HCT116 (cell line): ENCODE measurements around the gene RAB40C. TPM values are rescaled to one million over a fixed set of nuclear protein-coding genes. Genes with fewer than 3 reads are reported as not detected.
A peak's percentile ranks its signal among the peaks of the same experiment; 100 is the strongest.

Experiments used
- ATAC-seq: fragments of 200-7000 bp; cut with Tn5 transposase; 2 replicates; pipeline ENCODE4 v1.9.1; 2020; ENCODE audit warnings: mild to moderate bottlenecking, moderate library complexity
- BruUV-seq: library from RNA; stranded (reverse); fragments of 400-500 nt; replicated peaks from 2 replicates; lab custom pipeline; 2021; lab: Mats Ljungman, UMichigan
- CTCF ChIA-PET: fragments of 300-600 bp; sonication (Branson Sonifier 250); formaldehyde crosslinking; loops from one replicate; lab custom pipeline; 2021; ENCODE audit warnings: antibody characterized with exemption; lab: Charles Lee
- POLR2A ChIA-PET: fragments of 300-600, 350-600 bp; sonication (Branson Sonifier 250); formaldehyde crosslinking; loops from one replicate; lab custom pipeline; 2021; ENCODE audit warnings: antibody characterized with exemption; lab: Charles Lee
- RAD21 ChIA-PET, 2 experiments: fragments of 300-600 bp; sonication (Branson Sonifier 250); formaldehyde crosslinking; loops; one replicate each; lab custom pipeline; 2023; ENCODE audit warnings: low total read pairs in 2 of 2; ENCODE audit not compliant: uncharacterized antibody in 2 of 2, unreplicated experiment in 2 of 2, low non-redundant PET in 1 of 2; lab: Charles Lee
- DNase-seq: peaks from one replicate; pipeline ENCODE4 v3.0.0-alpha.2; 2010; ENCODE audit warnings: low read depth, low spot score
- H2AFZ ChIP-seq: fragments of 200-600 bp; shearing (Covaris generic), sonication (generic); 2 replicates; pipeline ENCODE4 v1.6.1; 2017; ENCODE audit warnings: low read depth, mixed run types, mixed read lengths, antibody characterized with exemption, low read length; ENCODE audit not compliant: poor library complexity, severe bottlenecking
- H3K27ac ChIP-seq: 2 replicates; pipeline ENCODE4 v1.5.1; 2012; ENCODE audit warnings: low read depth, low read length
- H3K27me3 ChIP-seq: fragments of 200-600 bp; sonication (generic); 2 replicates; pipeline ENCODE4 v1.6.1; 2016; ENCODE audit warnings: mixed run types, low read length, mixed read lengths; ENCODE audit not compliant: insufficient read depth
- H3K36me3 ChIP-seq, 2 experiments: fragments of 200-500 bp in 1 of 2; fragments of 200-600 bp in 1 of 2; sonication (Bioruptor generic) in 1 of 2; sonication (generic) in 1 of 2; 2 replicates each; pipeline versions ENCODE4 v1.5.1 to v1.6.1; 2014 to 2016; ENCODE audit warnings: low read length in 2 of 2, inconsistent platforms in 1 of 2, mixed read lengths in 1 of 2, mixed run types in 1 of 2; ENCODE audit not compliant: insufficient read depth in 2 of 2, control insufficient read depth in 1 of 2
- H3K4me1 ChIP-seq, 2 experiments: fragments of 200-600 bp in 1 of 2; sonication (generic) in 1 of 2; 2 replicates each; pipeline versions ENCODE4 v1.5.1 to v1.6.1; 2012 to 2017; ENCODE audit warnings: low read length in 2 of 2, inconsistent platforms in 1 of 2, mild to moderate bottlenecking in 1 of 2, mixed read lengths in 1 of 2, mixed run types in 1 of 2, moderate library complexity in 1 of 2; ENCODE audit not compliant: insufficient read depth in 2 of 2, control insufficient read depth in 1 of 2
- H3K4me2 ChIP-seq: fragments of 200-600 bp; sonication (generic); 2 replicates; pipeline ENCODE4 v1.6.1; 2017; ENCODE audit warnings: mixed run types, low read length, mixed read lengths
- H3K4me3 ChIP-seq, 2 experiments: fragments of 200-600 bp in 1 of 2; sonication (generic) in 1 of 2; replicated peaks in 1 of 2; 2 replicates each; pipeline ENCODE4 v1.5.1; 2011 to 2016; ENCODE audit warnings: low read length in 2 of 2, control low read depth in 1 of 2, low read depth in 1 of 2, mild to moderate bottlenecking in 1 of 2, mixed read lengths in 1 of 2, mixed run types in 1 of 2
- H3K79me2 ChIP-seq: fragments of 200-600 bp; sonication (generic); 2 replicates; pipeline ENCODE4 v1.6.1; 2017; ENCODE audit warnings: mild to moderate bottlenecking, mixed run types, low read length, moderate library complexity, mixed read lengths; ENCODE audit not compliant: insufficient read depth
- H3K9ac ChIP-seq: fragments of 200-600 bp; sonication (generic); 2 replicates; pipeline ENCODE4 v1.6.1; 2016; ENCODE audit warnings: low read length, mixed read lengths
- H3K9me2 ChIP-seq: fragments of 200-600 bp; sonication (generic), shearing (Covaris generic); 2 replicates; pipeline ENCODE4 v1.6.1; 2017; ENCODE audit warnings: mixed run types, mild to moderate bottlenecking, moderate library complexity; ENCODE audit not compliant: insufficient read depth
- H3K9me3 ChIP-seq, 2 experiments: fragments of 200-500 bp in 1 of 2; fragments of 200-600 bp in 1 of 2; sonication (Bioruptor generic) in 1 of 2; sonication (generic) in 1 of 2; 2 replicates each; pipeline ENCODE4 v1.6.1; 2014 to 2017; ENCODE audit warnings: low read length in 2 of 2, mixed read lengths in 2 of 2, inconsistent platforms in 1 of 2, low read depth in 1 of 2, mild to moderate bottlenecking in 1 of 2, mixed run types in 1 of 2, moderate library complexity in 1 of 2; ENCODE audit not compliant: control insufficient read depth in 1 of 2, insufficient read depth in 1 of 2
- H4K20me1 ChIP-seq: fragments of 200-600 bp; sonication (generic), shearing (Covaris generic); 2 replicates; pipeline ENCODE4 v1.6.1; 2017; ENCODE audit warnings: mixed run types, mild to moderate bottlenecking, moderate library complexity; ENCODE audit not compliant: insufficient read depth
- CEBPB ChIP-seq: IDR thresholded peaks from 2 replicates; pipeline ENCODE4 v1.6.1; 2012; ENCODE audit warnings: low read depth
- POLR2AphosphoS5 ChIP-seq: IDR thresholded peaks from 2 replicates; pipeline ENCODE4 v1.6.1; 2011; ENCODE audit warnings: mild to moderate bottlenecking, low read depth, low read length, moderate library complexity
- SRF ChIP-seq: IDR thresholded peaks from 2 replicates; pipeline ENCODE4 v1.6.1; 2012; ENCODE audit warnings: low read depth
- intact Hi-C: fragments of 100-400 bp; cut with micrococcal nuclease; formaldehyde crosslinking; loops from 2 replicates; pipeline ENCODE4 v1.10.0; 2022
- total RNA-seq: library from RNA; stranded (reverse); gene quantifications from one replicate; pipeline ENCODE4 v1.2.1, GENCODE V29; 2021; ENCODE audit not compliant: unreplicated experiment
- TF ChIP-seq, protein P1 (sequence below): IDR thresholded peaks from 2 replicates; pipeline ENCODE4 v1.6.1; 2011; ENCODE audit warnings: mild to moderate bottlenecking, low read length, moderate library complexity; ENCODE audit not compliant: insufficient replicate concordance; ENCODE audit errors: extremely low read depth

Gene RAB40C
- total RNA-seq, 1 experiment from 2014 or later: 14.1 TPM

DNA sequence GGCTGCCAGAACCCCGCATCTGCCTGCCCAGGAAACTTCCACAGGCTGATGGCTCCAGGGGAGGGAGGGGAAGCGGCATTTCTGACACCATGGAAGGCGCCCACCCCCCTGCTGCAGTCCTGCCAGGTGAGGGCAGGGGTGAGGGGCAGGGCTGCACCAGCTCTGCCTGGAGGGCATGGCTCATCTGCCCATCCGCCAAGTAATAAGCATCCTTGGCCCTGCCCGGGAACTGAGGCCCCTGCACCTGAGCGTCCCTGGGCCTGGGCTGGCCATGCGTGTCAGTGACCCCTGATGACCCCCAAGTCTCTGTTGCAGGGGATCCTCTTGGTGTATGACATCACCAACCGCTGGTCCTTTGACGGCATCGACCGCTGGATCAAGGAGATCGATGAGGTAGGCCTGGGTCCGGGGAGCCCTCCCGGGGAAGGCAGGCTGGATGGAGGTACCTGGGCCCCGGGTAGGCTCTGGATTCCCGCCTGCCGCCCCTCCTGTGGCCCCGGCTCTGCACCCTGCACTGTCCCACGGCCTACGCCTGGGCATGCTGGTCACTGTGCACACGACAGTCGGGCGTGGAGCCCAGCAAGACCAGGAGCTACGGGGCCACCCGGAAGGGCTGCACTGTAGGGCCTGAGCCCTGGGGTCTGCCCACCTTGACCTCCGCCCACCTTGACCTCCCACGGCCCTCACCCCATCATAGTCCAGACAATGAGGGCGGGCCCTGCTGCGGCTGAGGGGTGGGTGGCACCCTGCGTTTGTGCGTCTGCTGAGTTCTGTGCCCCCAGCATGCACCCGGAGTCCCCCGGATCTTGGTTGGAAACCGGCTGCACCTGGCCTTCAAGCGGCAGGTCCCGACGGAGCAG, 35.5 kb downstream of the RAB40C start:
- ATAC-seq: no peak
- CTCF ChIA-PET: no interaction called here
- no peaks in the 10 kb centered on the region for H4K20me1 ChIP-seq
- no peak for DNase-seq
- TF ChIP-seq POLR2AphosphoS5 (no peak), SRF (no peak), CEBPB (no peak)
- TF ChIP-seq, protein P1, sequence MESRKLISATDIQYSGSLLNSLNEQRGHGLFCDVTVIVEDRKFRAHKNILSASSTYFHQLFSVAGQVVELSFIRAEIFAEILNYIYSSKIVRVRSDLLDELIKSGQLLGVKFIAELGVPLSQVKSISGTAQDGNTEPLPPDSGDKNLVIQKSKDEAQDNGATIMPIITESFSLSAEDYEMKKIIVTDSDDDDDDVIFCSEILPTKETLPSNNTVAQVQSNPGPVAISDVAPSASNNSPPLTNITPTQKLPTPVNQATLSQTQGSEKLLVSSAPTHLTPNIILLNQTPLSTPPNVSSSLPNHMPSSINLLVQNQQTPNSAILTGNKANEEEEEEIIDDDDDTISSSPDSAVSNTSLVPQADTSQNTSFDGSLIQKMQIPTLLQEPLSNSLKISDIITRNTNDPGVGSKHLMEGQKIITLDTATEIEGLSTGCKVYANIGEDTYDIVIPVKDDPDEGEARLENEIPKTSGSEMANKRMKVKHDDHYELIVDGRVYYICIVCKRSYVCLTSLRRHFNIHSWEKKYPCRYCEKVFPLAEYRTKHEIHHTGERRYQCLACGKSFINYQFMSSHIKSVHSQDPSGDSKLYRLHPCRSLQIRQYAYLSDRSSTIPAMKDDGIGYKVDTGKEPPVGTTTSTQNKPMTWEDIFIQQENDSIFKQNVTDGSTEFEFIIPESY: no peak
- H3K4me3 ChIP-seq: no peak overlapping the region
- no peak overlapping the region for H2AFZ ChIP-seq
- H3K27me3 ChIP-seq: no peaks in the 10 kb centered on the region
- no TSS peak for BruUV-seq
- peak overlapping the region; percentile 61; the same call in 1 of the 2 replicates for H3K4me2 ChIP-seq
- POLR2A ChIA-PET: no interaction called here
- intact Hi-C loops: loop anchor here (5.0 kb wide), 1 partner anchor 33 kb away; the partner anchor contains the start of gene RAB40C
- no peaks in the 10 kb centered on the region for H3K79me2 ChIP-seq
- H3K9me2 ChIP-seq: no peaks in the 10 kb centered on the region
- H3K27ac ChIP-seq: peak overlapping the region; percentile 83; the same call in 1 of the 2 replicates
- H3K9me3 ChIP-seq: no peaks in the 10 kb centered on the region
- H3K4me1 ChIP-seq: peaks cover 35 to 56% of the 10 kb centered on the region in 2 experiments
- no peaks in the 10 kb centered on the region for H3K36me3 ChIP-seq
- RAD21 ChIA-PET: no interaction called here
- no peak overlapping the region for H3K9ac ChIP-seq
